Colonic mucosa (tissue), 4 donors: ENCODE data around the gene WFDC12. TPM values are rescaled to one million over a fixed set of nuclear protein-coding genes. Genes with fewer than 3 reads are reported as not detected.

ENCODE experiments used
- DNase-seq: peaks from one replicate; pipeline ENCODE4 v3.0.0-alpha.2; 2020
- H3K27ac ChIP-seq: fragments of 200-600 bp; one replicate; pipeline ENCODE4 v1.8.0; 2021
- H3K27me3 ChIP-seq: fragments of 200-600 bp; one replicate; pipeline ENCODE4 v1.8.0; 2021
- H3K36me3 ChIP-seq: fragments of 200-600 bp; one replicate; pipeline ENCODE4 v1.8.0; 2021
- H3K4me1 ChIP-seq: fragments of 200-600 bp; one replicate; pipeline ENCODE4 v1.8.0; 2021; ENCODE audit warnings: mild to moderate bottlenecking
- H3K4me3 ChIP-seq: fragments of 200-600 bp; one replicate; pipeline ENCODE4 v1.8.0; 2021
- H3K9ac ChIP-seq, 2 donors: one replicate each; pipeline ENCODE4 v1.7.0; 2013; ENCODE audit warnings: control low read depth in 2 of 2, low read depth in 2 of 2, low read length in 2 of 2
- H3K9me3 ChIP-seq: fragments of 200-600 bp; one replicate; pipeline ENCODE4 v1.8.0; 2021
- intact Hi-C: fragments of 100-400 bp; cut with DNase I; formaldehyde crosslinking; loops from one replicate; pipeline ENCODE4 v1.14.1; 2022
- total RNA-seq, 2 donors: library from RNA; stranded (reverse); fragmentation: NEBNext Ultra II Directional in 1 of 2; extraction: Animal tissue kit (Norgen Biotek cat#: 25700) in 1 of 2; gene quantifications; one replicate each; pipeline ENCODE4 v1.2.1, GENCODE V29; 2021
- TF ChIP-seq, protein P1 (sequence below): fragments of 200-600 bp; IDR thresholded peaks from one replicate; pipeline ENCODE4 v1.8.0; 2022; ENCODE audit warnings: antibody characterized with exemption, mild to moderate bottlenecking
- donor health status: healthy.
- donor health status: DM: no; HTN: no; CAD: no.
- donor health status: DM: no; HTN: no; CAD: no.

WFDC12 gene
- total RNA-seq, 2 donors from 2014 or later = not detected

GRCh38 chr20:45111285-45111684 lies 13.0 kb downstream of the WFDC12 start:
- Histone ChIP-seq H3K4me3 (no peak overlapping the region), H3K4me1 (no peaks in the 10 kb centered on the region), H3K36me3 (no peaks in the 10 kb centered on the region), H3K9ac (no peak overlapping the region), H3K9me3 (no peaks in the 10 kb centered on the region), H3K27ac (no peak overlapping the region), H3K27me3 (no peaks in the 10 kb centered on the region)
- TF ChIP-seq, protein P1, sequence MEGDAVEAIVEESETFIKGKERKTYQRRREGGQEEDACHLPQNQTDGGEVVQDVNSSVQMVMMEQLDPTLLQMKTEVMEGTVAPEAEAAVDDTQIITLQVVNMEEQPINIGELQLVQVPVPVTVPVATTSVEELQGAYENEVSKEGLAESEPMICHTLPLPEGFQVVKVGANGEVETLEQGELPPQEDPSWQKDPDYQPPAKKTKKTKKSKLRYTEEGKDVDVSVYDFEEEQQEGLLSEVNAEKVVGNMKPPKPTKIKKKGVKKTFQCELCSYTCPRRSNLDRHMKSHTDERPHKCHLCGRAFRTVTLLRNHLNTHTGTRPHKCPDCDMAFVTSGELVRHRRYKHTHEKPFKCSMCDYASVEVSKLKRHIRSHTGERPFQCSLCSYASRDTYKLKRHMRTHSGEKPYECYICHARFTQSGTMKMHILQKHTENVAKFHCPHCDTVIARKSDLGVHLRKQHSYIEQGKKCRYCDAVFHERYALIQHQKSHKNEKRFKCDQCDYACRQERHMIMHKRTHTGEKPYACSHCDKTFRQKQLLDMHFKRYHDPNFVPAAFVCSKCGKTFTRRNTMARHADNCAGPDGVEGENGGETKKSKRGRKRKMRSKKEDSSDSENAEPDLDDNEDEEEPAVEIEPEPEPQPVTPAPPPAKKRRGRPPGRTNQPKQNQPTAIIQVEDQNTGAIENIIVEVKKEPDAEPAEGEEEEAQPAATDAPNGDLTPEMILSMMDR = no peak
- intact Hi-C loops = no loop called here
- no peak for DNase-seq

GRCh38 chr20:45110301-45110700 lies 14.0 kb downstream of the WFDC12 start:
- Histone ChIP-seq H3K9me3 (no peaks in the 10 kb centered on the region), H3K4me1 (no peaks in the 10 kb centered on the region), H3K27me3 (no peaks in the 10 kb centered on the region), H3K9ac (no peak overlapping the region), H3K27ac (no peak overlapping the region), H3K4me3 (no peak overlapping the region), H3K36me3 (no peaks in the 10 kb centered on the region)
- intact Hi-C loops = no loop called here
- TF ChIP-seq, protein P1 = no peak
- no peak for DNase-seq

DNA sequence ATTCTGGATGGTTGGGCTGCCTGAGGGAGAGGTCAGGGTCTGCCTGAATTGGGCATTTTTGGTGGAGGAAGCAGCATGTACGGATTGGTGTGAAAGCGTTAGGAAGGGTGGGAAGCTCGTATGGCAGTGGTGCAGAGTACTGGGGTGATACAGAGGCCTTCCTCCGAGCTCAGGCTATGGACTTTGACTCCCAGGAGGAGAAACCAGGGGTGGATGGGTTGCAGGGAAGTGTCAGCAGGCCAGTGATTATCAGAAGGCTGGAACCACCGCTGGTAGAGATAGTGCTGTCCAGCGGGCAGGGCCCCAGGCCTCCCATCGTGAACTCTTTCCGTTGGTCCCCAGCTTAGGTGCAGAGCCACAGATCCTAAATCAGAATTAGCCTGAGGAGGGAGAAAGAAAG lies 14.6 kb downstream of the WFDC12 start:
- intact Hi-C loops = no loop called here

DNA sequence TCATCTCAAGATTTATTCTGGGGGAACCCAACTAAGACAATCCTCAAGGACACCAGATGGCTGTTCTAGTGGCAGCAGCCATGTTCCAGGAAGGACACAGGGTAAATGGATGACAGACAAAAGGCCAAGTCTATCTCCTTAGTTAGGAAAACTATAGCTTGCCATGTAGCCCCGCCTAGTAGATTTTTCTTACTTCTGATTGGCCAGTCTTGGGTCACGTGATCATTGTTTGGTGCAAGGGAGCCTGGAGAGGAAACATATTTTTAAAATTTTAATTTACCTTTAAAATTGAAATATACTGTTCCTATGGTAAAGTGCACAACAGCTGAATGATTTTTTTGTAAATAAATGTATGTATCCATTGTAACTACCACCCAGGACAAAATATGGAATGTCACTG lies 18.9 kb downstream of the WFDC12 start:
- TF ChIP-seq, protein P1 = no peak
- H3K36me3 ChIP-seq = no peaks in the 10 kb centered on the region
- H3K9ac ChIP-seq = no peak overlapping the region
- no peak overlapping the region for H3K4me3 ChIP-seq
- H3K4me1 ChIP-seq = no peaks in the 10 kb centered on the region
- intact Hi-C loops = no loop called here
- H3K27ac ChIP-seq = no peak overlapping the region
- DNase-seq = no peak
- H3K9me3 ChIP-seq = no peaks in the 10 kb centered on the region
- no peaks in the 10 kb centered on the region for H3K27me3 ChIP-seq

More for the DNA sequence above, 14.6 kb downstream of the WFDC12 start:
- DNase-seq = no peak
- Histone ChIP-seq H3K36me3 (no peaks in the 10 kb centered on the region), H3K9ac (no peak overlapping the region), H3K4me3 (no peak overlapping the region), H3K27ac (no peak overlapping the region), H3K4me1 (no peaks in the 10 kb centered on the region), H3K9me3 (no peaks in the 10 kb centered on the region), H3K27me3 (no peaks in the 10 kb centered on the region)
- TF ChIP-seq, protein P1 = no peak

DNA sequence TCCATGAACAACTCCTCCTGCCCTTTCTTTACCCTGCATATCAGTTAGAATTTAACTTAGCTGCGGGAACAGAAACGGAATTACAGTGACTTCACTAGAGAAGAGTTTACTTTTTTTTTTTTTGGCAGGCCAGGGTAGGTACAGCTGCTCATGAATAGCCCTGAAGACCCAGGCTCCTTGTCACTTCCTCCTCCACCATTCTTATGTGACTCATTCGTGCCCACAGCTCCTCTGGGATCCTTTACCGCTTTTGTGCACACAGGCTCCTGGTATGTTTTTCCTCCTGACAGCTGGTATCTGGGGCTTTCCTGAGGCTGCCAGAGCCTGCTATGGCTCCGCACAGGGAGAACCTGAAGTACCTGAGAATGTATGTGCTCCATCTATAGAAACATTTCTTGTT lies 19.5 kb downstream of the WFDC12 start:
- no peak overlapping the region for H3K4me3 ChIP-seq
- intact Hi-C loops = no loop called here
- peaks cover 5% of the 10 kb centered on the region for H3K27me3 ChIP-seq

More for the DNA sequence above, 19.5 kb downstream of the WFDC12 start:
- no peaks in the 10 kb centered on the region for H3K4me1 ChIP-seq
- no peaks in the 10 kb centered on the region for H3K36me3 ChIP-seq
- no peak for DNase-seq
- no peaks in the 10 kb centered on the region for H3K9me3 ChIP-seq
- H3K9ac ChIP-seq = no peak overlapping the region
- TF ChIP-seq, protein P1 = no peak
- no peak overlapping the region for H3K27ac ChIP-seq
